T-helper 17 cell (primary cell): ENCODE measurements around the gene CEP68. TPM values are rescaled to one million over a fixed set of nuclear protein-coding genes. Genes with fewer than 3 reads are reported as not detected.
A peak's percentile ranks its signal among the peaks of the same experiment; 100 is the strongest.
"Not testable (repeated sequence)": the region's sequence is repeated elsewhere in the genome, so short reads cannot be mapped to it uniquely, and the experiment has no call there.

Experiments used
- ATAC-seq: fragments of 150-1000 bp; cut with Tn5 transposase; 2 replicates; pipeline ENCODE4 v1.10.0; 2021; ENCODE audit warnings: mild to moderate bottlenecking, moderate library complexity
- DNase-seq, 3 donors: peaks; one replicate each; pipeline versions ENCODE4 v3.0.0 to v3.0.0-alpha.2; 2020 to 2021
- H3K9me3 ChIP-seq: one replicate; pipeline ENCODE4 v1.7.0; 2013; ENCODE audit warnings: low read length, mild to moderate bottlenecking; ENCODE audit not compliant: control insufficient read depth, poor library complexity, severe bottlenecking
- H3K27ac Mint-ChIP-seq: one replicate; pipeline ENCODE4 v1.8.0; 2022; ENCODE audit warnings: mild to moderate bottlenecking, moderate library complexity, mixed read lengths
- H3K27me3 Mint-ChIP-seq: one replicate; pipeline ENCODE4 v1.8.0; 2022; ENCODE audit warnings: mixed read lengths
- H3K36me3 Mint-ChIP-seq: one replicate; pipeline ENCODE4 v1.8.0; 2022; ENCODE audit warnings: low read depth, mixed read lengths
- H3K4me1 Mint-ChIP-seq: one replicate; pipeline ENCODE4 v1.8.0; 2022; ENCODE audit warnings: mild to moderate bottlenecking, mixed read lengths
- H3K4me3 Mint-ChIP-seq: one replicate; pipeline ENCODE4 v1.8.0; 2022; ENCODE audit warnings: mild to moderate bottlenecking, moderate library complexity, mixed read lengths
- total RNA-seq, 4 donors: library from RNA in 2 of 4; stranded (reverse) in 2 of 4; gene quantifications; one replicate each; pipeline ENCODE4 v1.2.3 and lab custom pipeline; 2022 to 2026

The CEP68 gene
- total RNA-seq, 2 donors from 2014 or later = 13.6 to 22.5 TPM

- H3K4me3 Mint-ChIP-seq = peak overlapping the region; percentile 55
Measured at GRCh38 chr2:65125457-65125856, 69.2 kb downstream of the CEP68 start.

GRCh38 chr2:65128297-65129190, 72.3 kb downstream of the CEP68 start:
- no peak for DNase-seq
- ATAC-seq = no peak

More at GRCh38 chr2:65125457-65125856, 69.2 kb downstream of the CEP68 start:
- not testable (repeated sequence) for DNase-seq, ATAC-seq, H3K9me3 ChIP-seq, H3K36me3 Mint-ChIP-seq, H3K27me3 Mint-ChIP-seq
- peak overlapping the region; percentile 72 for H3K27ac Mint-ChIP-seq
- peaks cover 32% of the 10 kb centered on the region for H3K4me1 Mint-ChIP-seq

GRCh38 chr2:65129286-65129825, 73.1 kb downstream of the CEP68 start:
- Mint-ChIP-seq H3K36me3 (peaks cover 3% of the 10 kb centered on the region), H3K4me1 (peaks cover 24% of the 10 kb centered on the region), H3K27ac (peak overlapping the region; percentile 99), H3K27me3 (no peaks in the 10 kb centered on the region), H3K4me3 (peak overlapping the region; percentile 100)
- peak; percentile 9 to 39 (median 18) for DNase-seq
- ATAC-seq = no peak
- peaks cover 2% of the 10 kb centered on the region for H3K9me3 ChIP-seq

More at GRCh38 chr2:65128297-65129190, 72.3 kb downstream of the CEP68 start:
- H3K27me3 Mint-ChIP-seq = no peaks in the 10 kb centered on the region
- H3K36me3 Mint-ChIP-seq = peaks cover 3% of the 10 kb centered on the region
- peaks cover 24% of the 10 kb centered on the region for H3K4me1 Mint-ChIP-seq
- H3K4me3 Mint-ChIP-seq = peak overlapping the region; percentile 100
- H3K27ac Mint-ChIP-seq = peak overlapping the region; percentile 99
- H3K9me3 ChIP-seq = peaks cover 2% of the 10 kb centered on the region

GRCh38 chr2:65129826-65130663, 73.8 kb downstream of the CEP68 start, which contains the start of gene RAB1A:
Gene RAB1A (minus strand): TSS chr2:65130106. CDS start chr2:65129915, 191 bp downstream.
- ATAC-seq (peak; percentile 93), DNase-seq (peak; percentile 95 to 99 (median 99))
- Mint-ChIP-seq H3K27me3 (no peaks in the 10 kb centered on the region), H3K36me3 (peaks cover 3% of the 10 kb centered on the region), H3K4me1 (peaks cover 21% of the 10 kb centered on the region), H3K27ac (peak within 1 kb of the TSS; percentile 99), H3K4me3 (peak within 1 kb of the TSS; percentile 100)
- peaks cover 2% of the 10 kb centered on the region for H3K9me3 ChIP-seq

GRCh38 chr2:65130664-65131175, 74.5 kb downstream of the CEP68 start:
- no peak for ATAC-seq
- H3K36me3 Mint-ChIP-seq = peaks cover 3% of the 10 kb centered on the region
- H3K27me3 Mint-ChIP-seq = no peaks in the 10 kb centered on the region
- H3K4me3 Mint-ChIP-seq = peak overlapping the region; percentile 100
- no peak for DNase-seq
- peak overlapping the region; percentile 99 for H3K27ac Mint-ChIP-seq
- H3K9me3 ChIP-seq = peaks cover 2% of the 10 kb centered on the region
- peaks cover 20% of the 10 kb centered on the region for H3K4me1 Mint-ChIP-seq

GRCh38 chr2:65132930-65133329, 76.7 kb downstream of the CEP68 start:
- not testable (repeated sequence) for DNase-seq, ATAC-seq, H3K36me3 Mint-ChIP-seq, H3K9me3 ChIP-seq, H3K4me3 Mint-ChIP-seq
- Mint-ChIP-seq H3K27ac (peak overlapping the region; percentile 68), H3K27me3 (peaks cover 12% of the 10 kb centered on the region), H3K4me1 (peaks cover 13% of the 10 kb centered on the region)

- peaks cover 12% of the 10 kb centered on the region for H3K27me3 Mint-ChIP-seq
- ATAC-seq (no peak), DNase-seq (no peak)
- H3K4me1 Mint-ChIP-seq = peaks cover 10% of the 10 kb centered on the region
- H3K36me3 Mint-ChIP-seq = peaks cover 3% of the 10 kb centered on the region
- no peak overlapping the region for H3K27ac Mint-ChIP-seq
- peaks cover 2% of the 10 kb centered on the region for H3K9me3 ChIP-seq
- H3K4me3 Mint-ChIP-seq = no peak overlapping the region
Measured at GRCh38 chr2:65133626-65134025, 77.4 kb downstream of the CEP68 start.

GRCh38 chr2:65134158-65134557, 77.9 kb downstream of the CEP68 start:
- H3K9me3 ChIP-seq = no peaks in the 10 kb centered on the region
- ATAC-seq (no peak), DNase-seq (no peak)
- H3K4me1 Mint-ChIP-seq = peaks cover 10% of the 10 kb centered on the region
- H3K27ac Mint-ChIP-seq = no peak overlapping the region
- H3K27me3 Mint-ChIP-seq = peaks cover 12% of the 10 kb centered on the region
- H3K36me3 Mint-ChIP-seq = peaks cover 3% of the 10 kb centered on the region
- H3K4me3 Mint-ChIP-seq = no peak overlapping the region

GRCh38 chr2:65136253-65136652, 80.0 kb downstream of the CEP68 start:
- no peak for ATAC-seq
- Mint-ChIP-seq H3K27me3 (peaks cover 20% of the 10 kb centered on the region), H3K27ac (no peak overlapping the region)

More at GRCh38 chr2:65136253-65136652, 80.0 kb downstream of the CEP68 start:
- H3K4me3 Mint-ChIP-seq = no peak overlapping the region
- H3K9me3 ChIP-seq = no peaks in the 10 kb centered on the region
- peaks cover 4% of the 10 kb centered on the region for H3K4me1 Mint-ChIP-seq
- no peak for DNase-seq
- H3K36me3 Mint-ChIP-seq = no peaks in the 10 kb centered on the region

Other genes with a start within 250 kb of the CEP68 start
- 1 to 10 TPM; 1.7 to 8.0 TPM for gene SLC1A4, start 67.0 kb upstream of the CEP68 start, total RNA-seq
- 10 to 100 TPM; 65.2 to 78.1 TPM for gene RAB1A, start 73.7 kb downstream of the CEP68 start, total RNA-seq
- gene ACTR2, start 171.4 kb downstream of the CEP68 start, total RNA-seq = 100 to 1,000 TPM; 220 to 243 TPM